ENCODE data around the gene EGFR. TPM values are rescaled to one million over a fixed set of nuclear protein-coding genes. Genes with fewer than 3 reads are reported as not detected.

Gene EGFR
- total RNA-seq, 2 experiments from 2014 or later, result not detected

- no peaks in the 10 kb centered on the region for H3K36me3 Mint-ChIP-seq
- no peak overlapping the region for H3K27ac Mint-ChIP-seq
- H3K9me3 Mint-ChIP-seq, result no peaks in the 10 kb centered on the region
- H3K4me1 Mint-ChIP-seq, result no peaks in the 10 kb centered on the region
- no peak overlapping the region for H3K4me3 Mint-ChIP-seq
- no peaks in the 10 kb centered on the region for H3K27me3 Mint-ChIP-seq
- no peak for DNase-seq
These were observed 194.0 kb downstream of the EGFR start for GRCh38 chr7:55212838-55213237.

DNA sequence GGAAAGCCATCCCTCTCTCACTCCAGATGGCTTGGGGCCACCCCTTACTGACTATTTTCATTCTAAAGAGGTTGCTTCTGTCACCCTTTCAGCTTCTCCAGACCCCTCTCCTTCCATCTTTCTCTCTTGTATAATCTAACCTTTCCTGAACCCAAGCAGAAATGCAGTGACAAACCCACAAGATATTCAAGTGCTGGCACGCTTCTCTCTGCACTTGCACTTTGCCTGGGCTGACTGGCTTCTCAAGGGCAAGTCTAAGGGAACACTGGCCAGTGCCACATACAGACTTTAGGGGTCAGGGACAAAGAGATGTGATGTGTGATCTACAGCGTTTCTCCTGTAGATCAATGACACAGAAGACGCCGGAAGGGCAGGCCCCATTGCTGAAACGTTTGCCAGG is 195.9 kb downstream of the EGFR start:
- H3K9me3 Mint-ChIP-seq, result no peaks in the 10 kb centered on the region
- H3K36me3 Mint-ChIP-seq, result no peaks in the 10 kb centered on the region
- H3K27ac Mint-ChIP-seq, result no peak overlapping the region
- no peak overlapping the region for H3K4me3 Mint-ChIP-seq
- no peaks in the 10 kb centered on the region for H3K4me1 Mint-ChIP-seq
- no peak for DNase-seq
- H3K27me3 Mint-ChIP-seq, result no peaks in the 10 kb centered on the region

GRCh38 chr7:55223023-55223422 is 204.2 kb downstream of the EGFR start:
- Mint-ChIP-seq H3K27ac (no peak overlapping the region), H3K27me3 (peaks cover 16% of the 10 kb centered on the region), H3K36me3 (no peaks in the 10 kb centered on the region), H3K4me3 (no peak overlapping the region), H3K9me3 (peaks cover 11% of the 10 kb centered on the region), H3K4me1 (no peaks in the 10 kb centered on the region)
- DNase-seq, result no peak

GRCh38 chr7:55224111-55224510 is 205.3 kb downstream of the EGFR start:
- H3K4me3 Mint-ChIP-seq, result no peak overlapping the region
- peaks cover 18% of the 10 kb centered on the region for H3K9me3 Mint-ChIP-seq
- H3K36me3 Mint-ChIP-seq, result no peaks in the 10 kb centered on the region
- H3K27ac Mint-ChIP-seq, result no peak overlapping the region
- no peak for DNase-seq
- H3K4me1 Mint-ChIP-seq, result no peaks in the 10 kb centered on the region
- H3K27me3 Mint-ChIP-seq, result peaks cover 22% of the 10 kb centered on the region

DNA sequence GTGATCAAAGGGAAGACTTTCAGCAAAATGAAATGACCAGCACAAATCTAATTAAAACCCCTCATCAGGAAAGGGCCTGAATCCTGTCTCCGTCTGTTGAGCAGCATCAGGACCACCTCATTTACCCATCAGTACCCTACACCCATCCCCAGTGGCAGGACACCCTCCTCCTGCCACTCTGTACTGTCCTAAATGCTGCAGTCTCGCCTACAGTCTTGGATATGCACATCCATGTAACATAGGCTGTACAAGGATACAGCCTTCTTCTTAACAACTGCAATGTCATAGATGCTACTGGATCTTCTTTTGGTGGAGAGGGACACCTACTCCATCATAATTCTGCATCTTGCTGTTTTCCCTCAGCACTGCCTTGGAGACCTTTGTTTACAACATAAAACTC is 206.0 kb downstream of the EGFR start:
- H3K36me3 Mint-ChIP-seq, result no peaks in the 10 kb centered on the region
- no peaks in the 10 kb centered on the region for H3K4me1 Mint-ChIP-seq
- H3K27me3 Mint-ChIP-seq, result peaks cover 25% of the 10 kb centered on the region
- H3K4me3 Mint-ChIP-seq, result no peak overlapping the region
- no peak overlapping the region for H3K27ac Mint-ChIP-seq
- no peak for DNase-seq
- peaks cover 22% of the 10 kb centered on the region for H3K9me3 Mint-ChIP-seq

DNA sequence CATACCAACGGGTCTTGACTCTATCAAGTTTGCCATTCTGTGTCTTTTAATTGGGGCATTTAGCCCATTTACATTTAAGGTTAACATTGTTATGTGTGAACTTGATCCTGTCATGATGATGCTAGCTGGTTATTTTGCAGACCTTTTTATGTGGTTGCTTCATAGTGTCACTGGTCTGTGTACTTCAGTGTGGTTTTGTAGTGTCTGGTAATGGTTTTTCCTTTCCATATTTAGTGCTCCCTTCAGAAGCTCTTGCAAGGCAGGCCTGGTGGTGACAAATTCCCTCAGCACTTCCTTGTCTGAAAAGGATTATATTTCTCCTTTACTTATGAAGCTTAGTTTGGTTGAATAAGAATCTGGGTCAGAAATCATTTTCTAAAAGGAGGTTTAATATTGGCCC is 211.2 kb downstream of the EGFR start:
- Mint-ChIP-seq H3K27me3 (peaks cover 35% of the 10 kb centered on the region), H3K36me3 (no peaks in the 10 kb centered on the region), H3K27ac (no peak overlapping the region), H3K4me3 (no peak overlapping the region), H3K4me1 (no peaks in the 10 kb centered on the region), H3K9me3 (peaks cover 28% of the 10 kb centered on the region)
- DNase-seq, result no peak

DNA sequence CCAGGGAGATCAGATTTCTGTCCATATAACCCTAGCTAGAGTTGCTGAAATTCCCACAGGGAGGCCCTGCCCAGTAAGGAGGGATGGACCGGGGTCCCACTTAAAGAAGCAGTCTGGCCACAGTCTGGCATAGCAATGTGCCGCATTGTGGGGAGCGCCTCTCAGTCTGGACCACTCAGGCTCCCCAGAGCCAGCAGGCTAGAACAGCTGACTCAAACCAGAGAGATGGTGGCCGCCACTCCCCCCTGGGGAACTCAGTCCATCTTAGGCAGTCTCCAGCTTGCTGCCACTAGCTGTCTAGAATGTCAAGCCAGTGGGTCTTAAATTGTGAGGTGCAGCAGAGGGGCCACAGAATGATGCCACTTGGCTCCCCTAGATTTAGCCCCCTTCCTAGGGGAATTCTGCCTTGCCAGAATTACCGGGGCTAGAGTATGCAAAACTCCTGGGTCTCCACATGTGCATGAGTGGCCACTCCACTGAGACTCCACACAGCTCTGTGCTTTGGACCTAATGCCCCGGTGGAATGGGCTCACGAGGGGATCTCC is 213.0 kb downstream of the EGFR start:
- no peaks in the 10 kb centered on the region for H3K4me1 Mint-ChIP-seq
- H3K4me3 Mint-ChIP-seq, result no peak overlapping the region
- H3K27ac Mint-ChIP-seq, result no peak overlapping the region
- DNase-seq, result no peak
- H3K27me3 Mint-ChIP-seq, result peaks cover 28% of the 10 kb centered on the region
- peaks cover 23% of the 10 kb centered on the region for H3K9me3 Mint-ChIP-seq
- no peaks in the 10 kb centered on the region for H3K36me3 Mint-ChIP-seq

DNA sequence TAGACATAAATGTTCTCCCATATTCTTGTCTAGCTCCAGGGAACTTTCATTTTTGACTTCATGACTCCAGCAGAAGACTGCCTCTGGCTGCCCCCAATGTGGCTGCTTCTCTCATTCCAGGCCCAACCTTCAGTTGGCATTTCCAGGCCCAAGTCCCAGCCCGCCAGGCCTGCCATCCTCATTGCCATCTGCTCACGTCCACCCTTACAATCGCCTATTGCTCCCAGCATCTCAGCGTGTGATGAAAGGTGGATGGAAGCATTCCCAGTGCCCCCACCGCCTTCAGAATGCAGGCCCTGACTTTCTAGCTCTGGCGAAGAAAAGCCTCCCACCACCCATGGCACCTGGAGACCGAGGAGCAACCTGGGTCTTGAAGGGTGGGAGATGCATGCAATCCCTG is 214.2 kb downstream of the EGFR start:
- no peak overlapping the region for H3K27ac Mint-ChIP-seq
- H3K27me3 Mint-ChIP-seq, result peaks cover 23% of the 10 kb centered on the region
- H3K4me3 Mint-ChIP-seq, result no peak overlapping the region
- no peaks in the 10 kb centered on the region for H3K36me3 Mint-ChIP-seq
- DNase-seq, result no peak
- H3K4me1 Mint-ChIP-seq, result no peaks in the 10 kb centered on the region
- peaks cover 17% of the 10 kb centered on the region for H3K9me3 Mint-ChIP-seq

- H3K27ac Mint-ChIP-seq, result no peak overlapping the region
- H3K36me3 Mint-ChIP-seq, result no peaks in the 10 kb centered on the region
- no peaks in the 10 kb centered on the region for H3K4me1 Mint-ChIP-seq
- H3K9me3 Mint-ChIP-seq, result peaks cover 7% of the 10 kb centered on the region
- peaks cover 14% of the 10 kb centered on the region for H3K27me3 Mint-ChIP-seq
- no peak overlapping the region for H3K4me3 Mint-ChIP-seq
- DNase-seq, result no peak
These were observed 215.6 kb downstream of the EGFR start for GRCh38 chr7:55234408-55234807.

DNA sequence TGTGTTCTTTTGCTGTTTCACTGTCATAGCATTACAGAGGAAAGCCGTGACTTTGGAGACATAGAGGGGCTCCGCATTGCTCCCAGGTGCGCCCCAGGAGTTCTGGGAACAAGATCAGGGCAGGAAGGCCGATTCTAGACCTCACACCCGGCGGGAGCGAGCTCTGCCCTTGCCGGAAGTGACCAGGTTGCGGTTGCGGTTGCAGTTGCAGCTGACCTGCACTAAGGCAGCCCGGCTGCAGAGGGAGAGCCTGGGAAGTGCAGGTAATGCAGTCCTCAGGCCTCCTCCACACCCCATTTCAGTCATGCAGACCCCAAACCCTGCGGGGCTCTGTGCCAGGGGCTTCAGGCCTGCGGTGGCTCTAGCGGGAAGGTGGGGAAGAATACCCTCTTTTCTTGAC is 216.3 kb downstream of the EGFR start:
- no peak overlapping the region for H3K27ac Mint-ChIP-seq
- H3K27me3 Mint-ChIP-seq, result peaks cover 17% of the 10 kb centered on the region
- DNase-seq, result no peak
- H3K4me1 Mint-ChIP-seq, result no peaks in the 10 kb centered on the region
- H3K36me3 Mint-ChIP-seq, result no peaks in the 10 kb centered on the region
- peaks cover 6% of the 10 kb centered on the region for H3K9me3 Mint-ChIP-seq
- no peak overlapping the region for H3K4me3 Mint-ChIP-seq

- Mint-ChIP-seq H3K4me3 (no peak overlapping the region), H3K36me3 (no peaks in the 10 kb centered on the region)
These were observed 217.0 kb downstream of the EGFR start for GRCh38 chr7:55235801-55236200.

GRCh38 chr7:55236476-55236875 is 217.7 kb downstream of the EGFR start:
- no peak for DNase-seq

More at GRCh38 chr7:55235801-55236200, 217.0 kb downstream of the EGFR start:
- no peaks in the 10 kb centered on the region for H3K4me1 Mint-ChIP-seq
- peaks cover 13% of the 10 kb centered on the region for H3K27me3 Mint-ChIP-seq
- no peaks in the 10 kb centered on the region for H3K9me3 Mint-ChIP-seq
- no peak overlapping the region for H3K27ac Mint-ChIP-seq
- no peak for DNase-seq

DNA sequence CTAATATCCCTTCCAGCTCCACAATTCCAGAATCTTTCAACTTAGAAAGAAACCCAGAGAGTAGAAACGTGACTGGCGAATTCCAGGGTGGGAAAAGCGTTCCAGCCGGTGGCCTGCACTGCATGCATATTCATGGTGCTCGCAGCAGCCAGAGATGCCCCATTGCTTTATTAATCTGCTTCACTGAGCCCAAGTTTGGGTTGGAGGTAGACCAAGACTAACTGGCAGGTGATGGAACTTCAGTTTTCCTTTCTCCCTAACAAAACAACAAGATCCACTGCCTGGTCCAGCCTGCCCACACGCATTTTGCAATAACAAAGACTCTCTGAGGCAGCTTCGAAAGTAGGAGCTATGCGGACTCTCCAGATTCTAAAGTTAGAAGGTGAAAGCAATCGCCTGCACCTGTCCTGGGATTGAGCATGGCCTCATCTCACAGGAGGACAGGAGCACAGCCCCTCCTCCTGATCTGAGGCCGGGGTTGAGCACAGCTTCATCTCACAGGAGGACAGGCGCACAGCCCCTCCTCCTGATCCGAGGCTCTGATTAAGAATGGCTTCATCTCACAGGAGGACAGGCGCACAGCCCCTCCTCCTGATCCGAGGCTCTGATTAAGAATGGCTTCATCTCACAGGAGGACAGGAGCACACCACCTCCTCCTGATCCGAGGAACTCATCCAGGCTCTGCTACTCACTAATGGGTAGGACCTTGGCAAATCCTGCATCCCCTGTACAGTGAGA is 218.5 kb downstream of the EGFR start:
- DNase-seq, result no peak
- peaks cover 10% of the 10 kb centered on the region for H3K27me3 Mint-ChIP-seq

More at GRCh38 chr7:55236476-55236875, 217.7 kb downstream of the EGFR start:
- H3K4me3 Mint-ChIP-seq, result no peak overlapping the region
- no peak overlapping the region for H3K27ac Mint-ChIP-seq
- H3K9me3 Mint-ChIP-seq, result no peaks in the 10 kb centered on the region
- no peaks in the 10 kb centered on the region for H3K4me1 Mint-ChIP-seq
- peaks cover 13% of the 10 kb centered on the region for H3K27me3 Mint-ChIP-seq
- no peaks in the 10 kb centered on the region for H3K36me3 Mint-ChIP-seq

DNA sequence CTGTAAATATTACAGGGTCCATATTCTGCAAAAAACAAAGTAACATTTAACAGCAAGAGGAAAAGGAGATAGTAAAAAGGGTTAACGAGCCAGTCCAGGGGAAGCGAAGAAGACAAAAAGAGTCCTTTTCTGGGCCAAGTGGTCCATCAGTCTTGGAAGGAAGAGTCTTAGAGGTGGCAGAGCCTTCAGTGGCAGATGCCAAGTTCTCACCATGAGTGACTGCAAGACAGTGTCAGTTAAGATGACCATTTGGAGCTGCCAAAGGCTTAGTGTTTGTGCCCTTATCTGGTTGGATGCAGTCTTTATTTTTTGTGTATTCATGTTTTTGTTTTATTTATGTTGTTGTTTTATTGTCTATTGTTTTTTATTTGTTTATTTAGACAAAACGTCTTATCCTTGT is 220.6 kb downstream of the EGFR start:
- no peaks in the 10 kb centered on the region for H3K4me1 Mint-ChIP-seq
- no peak overlapping the region for H3K27ac Mint-ChIP-seq
- no peaks in the 10 kb centered on the region for H3K36me3 Mint-ChIP-seq
- no peaks in the 10 kb centered on the region for H3K9me3 Mint-ChIP-seq
- H3K4me3 Mint-ChIP-seq, result no peak overlapping the region
- peaks cover 4% of the 10 kb centered on the region for H3K27me3 Mint-ChIP-seq
- no peak for DNase-seq

More for the DNA sequence above, 218.5 kb downstream of the EGFR start:
- no peaks in the 10 kb centered on the region for H3K9me3 Mint-ChIP-seq
- H3K36me3 Mint-ChIP-seq, result no peaks in the 10 kb centered on the region
- no peak overlapping the region for H3K4me3 Mint-ChIP-seq
- H3K4me1 Mint-ChIP-seq, result no peaks in the 10 kb centered on the region
- no peak overlapping the region for H3K27ac Mint-ChIP-seq

DNA sequence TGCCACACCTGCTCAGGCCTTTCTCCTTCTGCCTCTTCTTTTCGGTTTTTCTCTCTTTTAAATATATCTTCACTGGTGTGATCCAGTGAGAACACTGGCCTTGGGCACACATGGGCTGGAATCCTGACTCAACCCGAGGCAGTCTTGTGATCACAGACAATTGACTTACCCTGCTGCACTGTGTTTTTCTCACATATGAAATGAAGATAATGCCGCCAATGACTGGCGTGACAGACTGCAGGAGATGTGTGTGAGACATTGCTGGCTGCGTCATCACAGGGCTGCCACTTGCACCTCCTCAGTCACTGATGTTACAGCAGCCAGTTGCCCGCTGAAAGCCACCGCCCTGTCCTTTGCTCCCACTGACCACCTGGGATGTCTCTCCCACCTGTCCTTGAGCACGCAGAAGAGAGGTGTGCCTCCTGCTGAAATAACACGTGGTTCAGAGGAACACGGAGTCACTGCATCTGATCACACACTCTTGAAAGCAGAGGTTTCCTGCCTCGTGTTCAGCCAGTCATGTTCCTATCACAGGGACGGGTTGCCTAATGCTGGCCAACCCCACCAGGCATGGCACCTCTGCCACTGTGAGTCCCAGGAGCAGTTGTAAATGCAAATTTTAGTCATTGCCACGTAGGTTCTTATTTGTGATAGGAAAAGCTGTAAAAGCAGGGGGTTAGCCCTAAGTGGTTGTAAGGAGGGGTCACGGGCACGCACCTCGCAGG is 221.8 kb downstream of the EGFR start:
- Mint-ChIP-seq H3K36me3 (no peaks in the 10 kb centered on the region), H3K9me3 (no peaks in the 10 kb centered on the region), H3K4me3 (no peak overlapping the region), H3K4me1 (no peaks in the 10 kb centered on the region), H3K27ac (no peak overlapping the region), H3K27me3 (peaks cover 4% of the 10 kb centered on the region)
- no peak for DNase-seq
